NCI-H345 treated with DMSO at 0.1 percent for 48 hours (cell line): ENCODE data around the gene ZNF160.
"Not testable (repeated sequence)": the region's sequence is repeated elsewhere in the genome, so short reads cannot be mapped to it uniquely, and the experiment has no call there.

Experiments
- DNase-seq: peaks from one replicate; lab custom pipeline; 2025; ENCODE audit not compliant: unreplicated experiment; lab: John Stamatoyannopoulos, UW

The ZNF160 gene

GRCh38 chr19:53034054-53034453 lies 69.2 kb downstream of the ZNF160 start:
- DNase-seq: no peak

GRCh38 chr19:53028306-53028705 lies 74.9 kb downstream of the ZNF160 start:
- not testable (repeated sequence) for DNase-seq

- no peak for DNase-seq
Measured at GRCh38 chr19:53019684-53020083, 83.5 kb downstream of the ZNF160 start.
